GM12878 (cell line): ENCODE measurements around the gene GRAMD1B.

Experiments used
- BHLHE40 ChIP-seq, 2 experiments: fragments of 450-650 bp in 1 of 2; IDR thresholded peaks; 2 replicates each; pipeline ENCODE4 v1.6.1; 2011 to 2017; ENCODE audit warnings: low read depth in 2 of 2, borderline replicate concordance in 1 of 2, improper control_type of control experiment in 1 of 2, low read length in 1 of 2, mild to moderate bottlenecking in 1 of 2
- CBFB ChIP-seq: IDR thresholded peaks from 2 replicates; pipeline ENCODE4 v1.6.1; 2016; ENCODE audit warnings: antibody characterized with exemption, low read depth
- CTCF ChIP-seq, 3 experiments: IDR thresholded peaks in 2 of 3; conservative IDR thresholded peaks in 1 of 3; 2 replicates each; pipeline ENCODE4 v1.5.1; 2011; ENCODE audit warnings: low read depth in 3 of 3, low read length in 3 of 3, mild to moderate bottlenecking in 3 of 3, control low read depth in 2 of 3, moderate library complexity in 2 of 3, inconsistent platforms in 1 of 3, mixed read lengths in 1 of 3; ENCODE audit not compliant: control insufficient read depth in 2 of 3, insufficient read depth in 1 of 3; ENCODE audit errors: extremely low read depth in 1 of 3
- EZH2 ChIP-seq: IDR thresholded peaks from 2 replicates; pipeline ENCODE4 v1.6.1; 2012; ENCODE audit warnings: low read depth, mild to moderate bottlenecking, control low read depth, inconsistent platforms, low read length, borderline replicate concordance; ENCODE audit not compliant: control insufficient read depth
- NFYA ChIP-seq: IDR thresholded peaks from 2 replicates; pipeline ENCODE4 v1.6.1; 2011; ENCODE audit warnings: low read depth, mild to moderate bottlenecking, low read length, improper control_type of control experiment, borderline replicate concordance
- NR2C2 ChIP-seq: IDR thresholded peaks from 2 replicates; pipeline ENCODE4 v1.6.1; 2011; ENCODE audit warnings: borderline replicate concordance, low read depth; ENCODE audit not compliant: control insufficient read depth, insufficient read length
- POLR2A ChIP-seq: IDR thresholded peaks from 2 replicates; pipeline ENCODE4 v1.6.1; 2011; ENCODE audit warnings: low read depth, mild to moderate bottlenecking, low read length
- POLR2AphosphoS5 ChIP-seq: IDR thresholded peaks from 2 replicates; pipeline ENCODE4 v1.6.1; 2011; ENCODE audit warnings: mild to moderate bottlenecking, low read length, inconsistent platforms
- SRF ChIP-seq, 2 experiments: IDR thresholded peaks; 2 replicates each; pipeline ENCODE4 v1.6.1; 2011; ENCODE audit warnings: low read depth in 2 of 2, low read length in 2 of 2, mild to moderate bottlenecking in 1 of 2, moderate library complexity in 1 of 2
- SUZ12 ChIP-seq: fragments of 200-600 bp; sonication (generic); IDR thresholded peaks from one replicate; pipeline ENCODE4 v1.6.1; 2018; ENCODE audit warnings: antibody characterized with exemption, mild to moderate bottlenecking; ENCODE audit not compliant: unreplicated experiment
- ZBTB33 ChIP-seq: fragments of 450-650 bp; IDR thresholded peaks from 2 replicates; pipeline ENCODE4 v1.6.1; 2017; ENCODE audit warnings: mild to moderate bottlenecking
- ZZZ3 ChIP-seq: IDR thresholded peaks from 2 replicates; pipeline ENCODE4 v1.6.1; 2011; ENCODE audit warnings: low read depth; ENCODE audit not compliant: control insufficient read depth, insufficient read length

GRCh38 chr11:123576501-123576900 lies 146.4 kb downstream of the GRAMD1B start:
- TF ChIP-seq POLR2A (no peak), EZH2 (no peak), SUZ12 (no peak), NR2C2 (no peak), BHLHE40 (IDR thresholded peaks at IDR 0.05; ENCODE audit: borderline replicate concordance in 1 of 2, low read depth in 2 of 2, low read length in 1 of 2) (no peak), POLR2AphosphoS5 (no peak), SRF (IDR thresholded peaks at IDR 0.05; ENCODE audit: low read depth in 2 of 2, low read length in 2 of 2) (no peak), ZZZ3 (no peak), ZBTB33 (no peak), CTCF (IDR thresholded peaks at IDR 0.05 in 2 of 3, conservative IDR thresholded peaks at IDR 0.05 in 1 of 3; ENCODE audit: control insufficient read depth in 2 of 3, extremely low read depth in 1 of 3, insufficient read depth in 1 of 3, low read depth in 3 of 3, low read length in 3 of 3) (no peak), NFYA (no peak), CBFB (no peak)
